Lower lobe of right lung (tissue), 2 donors: ENCODE results near the gene MAMDC4. TPM values are rescaled to one million over a fixed set of nuclear protein-coding genes. Genes with fewer than 3 reads are reported as not detected.
"Not testable (repeated sequence)": the region's sequence is repeated elsewhere in the genome, so short reads cannot be mapped to it uniquely, and the experiment has no call there.

ENCODE experiments used
- ATAC-seq, 2 donors: fragments of 200-7000 bp; cut with Tn5 transposase; one replicate each; pipeline ENCODE4 v1.9.1; 2020 to 2022; ENCODE audit warnings: mild to moderate bottlenecking in 2 of 2, moderate library complexity in 2 of 2
- DNase-seq: peaks from one replicate; pipeline ENCODE4 v3.0.0-alpha.2; 2020
- H3K27ac ChIP-seq: fragments of 200-600 bp; one replicate; pipeline ENCODE4 v1.8.0; 2022
- H3K27me3 ChIP-seq: fragments of 200-600 bp; one replicate; pipeline ENCODE4 v1.8.0; 2022; ENCODE audit warnings: low read depth
- H3K36me3 ChIP-seq: fragments of 200-600 bp; one replicate; pipeline ENCODE4 v1.8.0; 2022; ENCODE audit warnings: mild to moderate bottlenecking
- H3K4me1 ChIP-seq: fragments of 200-600 bp; one replicate; pipeline ENCODE4 v1.8.0; 2022
- H3K4me3 ChIP-seq: fragments of 200-600 bp; one replicate; pipeline ENCODE4 v1.8.0; 2022; ENCODE audit warnings: mild to moderate bottlenecking
- H3K9me3 ChIP-seq: fragments of 200-600 bp; one replicate; pipeline ENCODE4 v1.8.0; 2022
- CTCF ChIP-seq: fragments of 200-600 bp; IDR thresholded peaks from one replicate; pipeline ENCODE4 v1.8.0; 2022; ENCODE audit warnings: antibody characterized with exemption, mild to moderate bottlenecking
- intact Hi-C: fragments of 100-400 bp; cut with DNase I; formaldehyde crosslinking; loops from one replicate; pipeline ENCODE4 v1.11.0; 2022
- total RNA-seq: library from RNA; stranded (reverse); fragmentation: NEBNext Ultra II Directional; extraction: Animal tissue kit (Norgen Biotek cat#: 25700); gene quantifications from one replicate; pipeline ENCODE4 v1.2.1, GENCODE V29; 2021
- donor health status: DM: no; HTN: yes; CAD: no; lungs with severe emphysema.

MAMDC4 gene
- total RNA-seq, 1 donor from 2014 or later, result 13.5 TPM

GRCh38 chr9:136840140-136840876 lies 11.8 kb upstream of the MAMDC4 start:
- Histone ChIP-seq H3K9me3 (no peaks in the 10 kb centered on the region), H3K27ac (no peak overlapping the region), H3K4me1 (peaks cover 34% of the 10 kb centered on the region), H3K27me3 (peaks cover 20% of the 10 kb centered on the region), H3K4me3 (no peak overlapping the region), H3K36me3 (peaks cover 43% of the 10 kb centered on the region)
- TF ChIP-seq CTCF, result no peak
- ATAC-seq (no peak), DNase-seq (no peak)
- intact Hi-C loops, result no loop called here

DNA sequence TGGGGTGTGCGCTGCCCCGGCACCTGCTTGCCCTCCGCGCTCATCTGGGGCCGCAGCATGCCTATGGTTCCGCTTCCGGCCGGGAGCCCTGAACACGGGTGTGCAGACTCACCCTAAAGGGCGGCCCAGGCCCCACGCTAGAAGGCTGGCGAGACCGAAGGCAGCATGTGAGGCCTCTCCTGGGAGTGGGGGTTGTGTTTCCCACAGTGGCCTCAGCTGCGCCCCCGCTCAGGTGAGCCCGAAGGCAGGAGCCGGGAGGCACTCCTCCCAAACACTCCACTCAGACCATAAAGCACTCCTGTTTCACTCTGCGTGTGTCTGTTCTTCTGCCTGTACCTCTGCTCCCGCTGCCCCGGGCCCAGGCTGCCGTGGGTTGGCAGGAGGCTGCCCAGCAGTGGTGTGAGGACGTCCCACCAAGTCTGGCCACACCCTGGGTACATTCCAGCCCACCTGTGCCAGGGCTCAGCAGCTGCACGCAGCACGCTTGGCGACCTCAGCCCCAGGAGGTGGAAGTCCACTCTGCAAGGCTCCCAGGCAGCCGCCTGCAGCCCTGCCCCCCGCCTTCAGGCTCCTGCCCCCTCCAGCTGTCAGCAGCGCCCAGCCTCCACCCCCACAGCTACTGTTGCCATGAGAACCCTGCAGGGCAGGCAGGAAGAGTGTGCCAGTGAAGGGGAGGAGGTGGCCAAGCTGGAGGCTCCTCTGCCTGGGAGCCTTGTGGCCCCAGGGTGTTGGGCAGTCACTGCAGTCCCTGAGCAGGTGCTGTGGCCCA lies 11.1 kb upstream of the MAMDC4 start:
- no peaks in the 10 kb centered on the region for H3K9me3 ChIP-seq
- peaks cover 28% of the 10 kb centered on the region for H3K27me3 ChIP-seq
- H3K27ac ChIP-seq, result no peak overlapping the region
- intact Hi-C loops, result no loop called here
- H3K4me1 ChIP-seq, result peaks cover 34% of the 10 kb centered on the region
- H3K4me3 ChIP-seq, result no peak overlapping the region
- no peak for TF ChIP-seq CTCF
- DNase-seq (no peak), ATAC-seq (peak; percentile 1 to 7)
- peaks cover 37% of the 10 kb centered on the region for H3K36me3 ChIP-seq

- H3K27ac ChIP-seq, DNase-seq, intact Hi-C loops, H3K9me3 ChIP-seq: not testable (repeated sequence)
- peak in 1 of 2 donors; percentile 0 for ATAC-seq
- H3K4me3 ChIP-seq, result peak overlapping the region; percentile 56
- peaks cover 33% of the 10 kb centered on the region for H3K27me3 ChIP-seq
- peaks cover 32% of the 10 kb centered on the region for H3K36me3 ChIP-seq
- peaks cover 34% of the 10 kb centered on the region for H3K4me1 ChIP-seq
Observed at GRCh38 chr9:136841646-136842379, 10.3 kb upstream of the MAMDC4 start.

DNA sequence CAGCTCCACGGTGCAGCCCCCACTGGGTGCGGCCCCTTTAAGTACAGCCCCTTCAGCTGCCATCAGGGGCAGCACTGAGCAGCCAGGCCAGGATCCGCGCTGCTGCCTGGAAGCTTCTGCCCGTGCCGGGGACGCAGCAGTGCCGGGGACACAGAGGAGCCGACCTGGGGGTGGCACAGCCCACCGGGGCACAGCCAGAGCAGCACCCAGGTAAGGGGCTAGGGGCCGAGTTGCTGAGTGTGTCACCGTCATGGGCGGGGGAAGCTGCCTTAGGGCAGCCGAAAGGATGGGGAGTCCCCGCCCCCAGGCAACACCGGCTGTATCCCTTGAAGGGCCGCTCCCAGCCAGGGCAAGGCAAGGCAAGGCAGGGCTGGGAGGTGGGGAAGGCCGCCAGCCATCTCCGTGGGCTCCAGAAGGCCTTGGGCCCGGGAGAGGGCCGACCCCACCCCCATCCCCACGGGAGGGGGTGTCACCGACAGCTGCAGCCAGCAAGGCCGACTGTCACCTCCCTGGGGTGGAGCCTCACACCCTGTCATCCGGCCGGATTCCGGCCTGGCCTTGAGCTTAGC lies 9.7 kb upstream of the MAMDC4 start, which contains the start of gene AJM1:
Gene AJM1 (plus strand): TSS at position 99 of the 569 bp plus-strand sequence. CDS start 1,937 bp downstream, outside the sequence.
- H3K36me3 ChIP-seq, result peaks cover 32% of the 10 kb centered on the region
- H3K9me3 ChIP-seq, intact Hi-C loops, H3K27ac ChIP-seq: not testable (repeated sequence)
- ATAC-seq (peak; percentile 84), DNase-seq (peak; percentile 82)
- H3K4me3 ChIP-seq, result peak within 1 kb of the TSS; percentile 56
- TF ChIP-seq CTCF, result peak; percentile 89
- H3K27me3 ChIP-seq, result peaks cover 33% of the 10 kb centered on the region
- H3K4me1 ChIP-seq, result peaks cover 38% of the 10 kb centered on the region

GRCh38 chr9:136843159-136843800 lies 8.9 kb upstream of the MAMDC4 start:
- H3K9me3 ChIP-seq, DNase-seq, intact Hi-C loops, H3K27ac ChIP-seq: not testable (repeated sequence)
- Histone ChIP-seq H3K4me3 (peak overlapping the region; percentile 56), H3K36me3 (peaks cover 28% of the 10 kb centered on the region), H3K4me1 (peaks cover 46% of the 10 kb centered on the region), H3K27me3 (peaks cover 33% of the 10 kb centered on the region)
- peak in 1 of 2 donors; percentile 5 for ATAC-seq
